ENCODE data around the gene ASPSCR1. TPM values are rescaled to one million over a fixed set of nuclear protein-coding genes. Genes with fewer than 3 reads are reported as not detected.
A peak's percentile ranks its signal among the peaks of the same experiment; 100 is the strongest.

ASPSCR1 gene
- total and polyA plus RNA-seq, 2 of the 13 experiments (the other 11 are each of a cell fraction or from before 2014, with no cell fraction given) = 274 to 314 TPM

DNA sequence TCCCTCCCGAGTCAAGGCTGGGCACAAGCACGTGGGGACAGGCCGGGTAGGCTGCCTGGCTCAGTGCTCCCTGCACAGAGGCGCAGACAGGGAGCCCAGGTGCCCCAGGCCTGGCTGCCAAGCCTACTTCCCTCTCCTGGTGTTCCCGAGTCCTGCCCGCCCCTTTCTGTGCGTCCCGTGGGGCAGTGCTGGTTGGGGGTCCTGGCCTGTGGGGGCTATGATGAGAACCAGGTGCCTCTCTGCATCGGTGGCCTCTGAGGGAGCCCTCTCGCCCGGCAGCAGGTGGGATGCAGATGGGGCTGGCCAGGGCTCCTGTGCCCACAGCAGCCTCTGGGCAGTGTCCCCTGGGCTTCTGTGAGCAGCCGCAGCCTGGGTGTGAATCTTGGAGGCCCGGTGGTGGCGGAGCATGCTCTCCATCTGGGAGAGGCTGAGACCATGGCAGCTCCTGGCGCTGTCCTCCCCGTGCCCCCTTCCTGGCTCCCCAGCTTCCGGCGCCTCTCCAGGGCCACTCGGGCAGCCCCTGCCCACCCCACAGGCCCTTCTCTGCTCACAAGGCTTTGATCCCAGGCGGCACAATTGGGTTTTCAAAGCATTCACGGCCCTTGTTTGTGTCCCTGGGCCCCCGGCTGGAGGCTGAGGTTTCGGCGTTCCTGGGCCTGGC lies 38.0 kb downstream of the ASPSCR1 start (continued):
- TF ChIP-seq, protein P1, sequence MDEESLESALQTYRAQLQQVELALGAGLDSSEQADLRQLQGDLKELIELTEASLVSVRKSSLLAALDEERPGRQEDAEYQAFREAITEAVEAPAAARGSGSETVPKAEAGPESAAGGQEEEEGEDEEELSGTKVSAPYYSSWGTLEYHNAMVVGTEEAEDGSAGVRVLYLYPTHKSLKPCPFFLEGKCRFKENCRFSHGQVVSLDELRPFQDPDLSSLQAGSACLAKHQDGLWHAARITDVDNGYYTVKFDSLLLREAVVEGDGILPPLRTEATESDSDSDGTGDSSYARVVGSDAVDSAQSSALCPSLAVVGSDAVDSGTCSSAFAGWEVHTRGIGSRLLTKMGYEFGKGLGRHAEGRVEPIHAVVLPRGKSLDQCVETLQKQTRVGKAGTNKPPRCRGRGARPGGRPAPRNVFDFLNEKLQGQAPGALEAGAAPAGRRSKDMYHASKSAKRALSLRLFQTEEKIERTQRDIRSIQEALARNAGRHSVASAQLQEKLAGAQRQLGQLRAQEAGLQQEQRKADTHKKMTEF (CRISPR knock-in tag; IDR thresholded peaks at IDR 0.05) = peak; percentile 66; the same call in 1 of the 2 replicates
- TF ChIP-seq AHR (CRISPR knock-in tag; IDR thresholded peaks at IDR 0.05) = no peak
- 0 out of 2 replicates have a peak, but pooled peaks have one; percentile 43 for TF ChIP-seq SATB2 (CRISPR knock-in tag; IDR thresholded peaks at IDR 0.05)
- no peak for TF ChIP-seq FOXA1 (IDR thresholded peaks at IDR 0.05)
- TF ChIP-seq FOXA1 (CRISPR knock-in tag; IDR thresholded peaks at IDR 0.05) = 0 out of 2 replicates have a peak, but pooled peaks have one; percentile 31
- TF ChIP-seq ZNF883 (CRISPR knock-in tag; IDR thresholded peaks at IDR 0.05; ENCODE audit: not compliant biosample characterization) = no peak
- TF ChIP-seq TEAD3 (CRISPR knock-in tag; optimal IDR thresholded peaks at IDR 0.05; ENCODE audit: borderline replicate concordance) = no peak
- TF ChIP-seq IRF9 (CRISPR knock-in tag; IDR thresholded peaks at IDR 0.05; ENCODE audit: borderline replicate concordance) = no peak
- TF ChIP-seq TCF7 (IDR thresholded peaks at IDR 0.05; ENCODE audit: low read depth) = peak; percentile 99
- no peak for TF ChIP-seq ZNF329 (CRISPR knock-in tag; IDR thresholded peaks at IDR 0.05; ENCODE audit: low read depth)
- peak; percentile 99 for TF ChIP-seq HNRNPL (IDR thresholded peaks at IDR 0.05; ENCODE audit: low read depth, low read length)
- TF ChIP-seq ZNF230 (CRISPR knock-in tag; IDR thresholded peaks at IDR 0.05) = no peak
- no peak for TF ChIP-seq ZNF619 (CRISPR knock-in tag; IDR thresholded peaks at IDR 0.05)
- TF ChIP-seq, protein P2, sequence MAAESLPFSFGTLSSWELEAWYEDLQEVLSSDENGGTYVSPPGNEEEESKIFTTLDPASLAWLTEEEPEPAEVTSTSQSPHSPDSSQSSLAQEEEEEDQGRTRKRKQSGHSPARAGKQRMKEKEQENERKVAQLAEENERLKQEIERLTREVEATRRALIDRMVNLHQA (CRISPR knock-in tag; IDR thresholded peaks at IDR 0.05) = no peak
- TF ChIP-seq PHB2 (IDR thresholded peaks at IDR 0.05; ENCODE audit: partially characterized antibody) = no peak
- TF ChIP-seq, protein P3, sequence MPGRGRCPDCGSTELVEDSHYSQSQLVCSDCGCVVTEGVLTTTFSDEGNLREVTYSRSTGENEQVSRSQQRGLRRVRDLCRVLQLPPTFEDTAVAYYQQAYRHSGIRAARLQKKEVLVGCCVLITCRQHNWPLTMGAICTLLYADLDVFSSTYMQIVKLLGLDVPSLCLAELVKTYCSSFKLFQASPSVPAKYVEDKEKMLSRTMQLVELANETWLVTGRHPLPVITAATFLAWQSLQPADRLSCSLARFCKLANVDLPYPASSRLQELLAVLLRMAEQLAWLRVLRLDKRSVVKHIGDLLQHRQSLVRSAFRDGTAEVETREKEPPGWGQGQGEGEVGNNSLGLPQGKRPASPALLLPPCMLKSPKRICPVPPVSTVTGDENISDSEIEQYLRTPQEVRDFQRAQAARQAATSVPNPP (CRISPR knock-in tag; IDR thresholded peaks at IDR 0.05) = no peak
- no peak for TF ChIP-seq PHF5A (CRISPR knock-in tag; IDR thresholded peaks at IDR 0.05; ENCODE audit: low read depth, unreplicated experiment)
- TF ChIP-seq, protein P4, sequence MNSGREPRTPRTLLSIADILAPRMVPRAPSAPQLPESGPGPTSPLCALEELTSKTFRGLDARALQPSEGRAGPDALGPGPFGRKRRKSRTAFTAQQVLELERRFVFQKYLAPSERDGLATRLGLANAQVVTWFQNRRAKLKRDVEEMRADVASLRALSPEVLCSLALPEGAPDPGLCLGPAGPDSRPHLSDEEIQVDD (CRISPR knock-in tag; IDR thresholded peaks at IDR 0.05; ENCODE audit: borderline replicate concordance) = peak; percentile 77
- TF ChIP-seq MYNN (CRISPR knock-in tag; IDR thresholded peaks at IDR 0.05; ENCODE audit: low read depth) = no peak
- 0 out of 2 replicates have a peak, but pooled peaks have one; percentile 73 for TF ChIP-seq FOXO4 (CRISPR knock-in tag; conservative IDR thresholded peaks at IDR 0.05)
- TF ChIP-seq ZNF468 (CRISPR knock-in tag; IDR thresholded peaks at IDR 0.05) = no peak
- no peak for TF ChIP-seq TCF12 (IDR thresholded peaks at IDR 0.05)
- TF ChIP-seq TCF12 (CRISPR knock-in tag; IDR thresholded peaks at IDR 0.05) = peak; percentile 40; the same call in 1 of the 2 replicates
- peak; percentile 82 for TF ChIP-seq GABPB1 (CRISPR knock-in tag; IDR thresholded peaks at IDR 0.05)
- TF ChIP-seq SOX13 (IDR thresholded peaks at IDR 0.05) = peak; percentile 79
- TF ChIP-seq SOX13 (CRISPR knock-in tag; conservative IDR thresholded peaks at IDR 0.05 in 1 of 2, IDR thresholded peaks at IDR 0.05 in 1 of 2) = peak in 1 of 2 experiments; percentile 86; a peak in 2 of 4 replicates
